ENCODE measurements around the gene STRADA. TPM values are rescaled to one million over a fixed set of nuclear protein-coding genes. Genes with fewer than 3 reads are reported as not detected.

The STRADA gene
- total RNA-seq (2013; cell fraction: nucleolus; rRNA removed): 194 and 198 TPM in 2 replicates
- total RNA-seq (2014; rRNA removed) (28.6 and 33.2 TPM in 2 replicates), total RNA-seq (2014; rRNA removed; fragmentation: Illumina TruSeq; extraction: Trizol) (30.8 and 32.8 TPM in 2 replicates), total RNA-seq (2021) (40.0 and 45.3 TPM in 2 replicates), polyA plus RNA-seq (2011; rRNA removed) (43.0 and 50.5 TPM in 2 replicates), polyA plus RNA-seq (2014; fragmentation: Illumina TruSeq; extraction: Trizol) (49.5 and 51.2 TPM in 2 replicates), polyA plus RNA-seq (2014; fragmentation: Nextera tagmentation; extraction: Ambion mirVana) (10 to 100 TPM; 13.3 to 15.6 TPM), polyA plus RNA-seq (2014; rRNA removed) (39.7 and 42.7 TPM in 2 replicates), polyA plus RNA-seq (2016; fragmentation: Nextera tagmentation; extraction: Ambion mirVana) (10 to 100 TPM; 50.0 to 54.1 TPM), polyA minus RNA-seq (2011; rRNA and poly(A)+ RNA removed) (38.4 and 42.4 TPM in 2 replicates), Bru-seq, nascent RNA (percentile 65 among the genes with signal in this experiment), BruChase-seq, experiment 1, labeled RNA remaining after a 6-hour chase (percentile 78 among the genes with signal in this experiment), BruChase-seq, experiment 2, labeled RNA remaining after a 2-hour chase (percentile 75 among the genes with signal in this experiment)
- 35.0 TPM for polyA plus RNA-seq (2011; ENCODE audit: low read depth)
- 39.3 and 41.7 TPM in 2 replicates for polyA plus RNA-seq (2011; cell fraction: cytosol; rRNA removed)
- polyA plus RNA-seq (2011; cell fraction: nucleus; rRNA removed): 88.9 and 97.6 TPM in 2 replicates
- 38.9 and 44.0 TPM in 2 replicates for polyA plus RNA-seq (2012)
- polyA minus RNA-seq (2011; cell fraction: cytosol; rRNA and poly(A)+ RNA removed): 9.0 and 20.6 TPM in 2 replicates
- 27.2 and 43.3 TPM in 2 replicates for polyA minus RNA-seq (2011; cell fraction: nucleus; rRNA and poly(A)+ RNA removed)
- long read RNA-seq, experiment 1, partial matches to known transcripts: 0 of 14 reads
- long read RNA-seq, experiment 1, other reads (novel, unspliced or antisense): 2 of 14 reads
- long read RNA-seq, experiment 2, transcript STRADA-208 (2 exons, 2,788 nt): major isoform, 7 of 18 reads
- long read RNA-seq, experiment 2, partial matches to known transcripts: 2 of 18 reads
- long read RNA-seq, experiment 2, other reads (novel, unspliced or antisense): 2 of 18 reads

- in situ Hi-C loops (cut with MboI): no loop called here
- CTCF ChIA-PET: interaction anchor here (0.8 to 2.0 kb wide), 12 partner anchors 16 to 130 kb away, joined by 3 to 11 read pairs (median 5); partner anchors contain the start of genes CCDC47, DDX42 and LIMD2
- TF ChIP-seq MEF2A (IDR thresholded peaks at IDR 0.05; ENCODE audit: insufficient read depth, low read depth, low read length) (0 out of 2 replicates have a peak, but pooled peaks have one; percentile 33), BCL3 (IDR thresholded peaks at IDR 0.05; ENCODE audit: borderline replicate concordance, insufficient read depth, low read depth, low read length, poor library complexity, severe bottlenecking) (peak; percentile 90), ZNF384 (IDR thresholded peaks at IDR 0.05; ENCODE audit: borderline replicate concordance, low read depth, low read length) (no peak), TARDBP (IDR thresholded peaks at IDR 0.05; ENCODE audit: borderline replicate concordance) (no peak), ATF3 (IDR thresholded peaks at IDR 0.05; ENCODE audit: borderline replicate concordance, extremely low read depth, low read depth, low read length) (no peak), IRF5 (IDR thresholded peaks at IDR 0.05; ENCODE audit: borderline replicate concordance) (peak; percentile 70), GATAD2B (conservative IDR thresholded peaks at IDR 0.05; ENCODE audit: low read depth) (peak; percentile 76), SUPT20H (IDR thresholded peaks at IDR 0.05; ENCODE audit: borderline replicate concordance, control insufficient read depth, low read depth, low read length) (no peak), RAD21 (IDR thresholded peaks at IDR 0.05; ENCODE audit: insufficient read depth, low read depth, low read length) (no peak), NR2F1 (conservative IDR thresholded peaks at IDR 0.05) (0 out of 2 replicates have a peak, but pooled peaks have one; percentile 7), MYC (IDR thresholded peaks at IDR 0.05; ENCODE audit: insufficient read depth, insufficient read length, insufficient replicate concordance, low read length, severe bottlenecking) (no peak), ZZZ3 (IDR thresholded peaks at IDR 0.05; ENCODE audit: control insufficient read depth, insufficient read length, low read depth) (no peak), SMC3 (IDR thresholded peaks at IDR 0.05; ENCODE audit: borderline replicate concordance, low read length) (no peak), BMI1 (IDR thresholded peaks at IDR 0.05; ENCODE audit: borderline replicate concordance) (no peak)
These were observed at the start of gene STRADA for GRCh38 chr17:63741408-63742173. Gene STRADA, minus strand, starts transcription at chr17:63741799. Its CDS starts 13,430 bp downstream, at chr17:63728369.

More at GRCh38 chr17:63741408-63742173, at the start of gene STRADA:
- no TSS peak for BruUV-seq (replicated peaks)
- intact Hi-C loops (cut with micrococcal nuclease; ENCODE audit: unreplicated experiment): loop anchor here (1.0 to 2.0 kb wide), 3 partner anchors 32 to 101 kb away; partner anchors contain the start of genes CCDC47 and SMARCD2
- peak within 1 kb of the TSS; percentile 97 for H3K27ac ChIP-seq (ENCODE audit: control insufficient read depth, insufficient read depth)
- no peaks in the 10 kb centered on the region for H4K20me1 ChIP-seq (ENCODE audit: control insufficient read depth, insufficient read depth)
- H3K9ac ChIP-seq (ENCODE audit: control insufficient read depth, insufficient read depth, low read length): peak within 1 kb of the TSS; percentile 97
- FAIRE-seq (peak; percentile 95), ATAC-seq (peak; percentile 90), DNase-seq (ENCODE audit: low read depth, low spot score) (peak; percentile 95)
- peak within 1 kb of the TSS; percentile 84 for H3K4me2 ChIP-seq (ENCODE audit: control insufficient read depth, insufficient read depth)
- H2AFZ ChIP-seq (ENCODE audit: control insufficient read depth, low read depth, low read length): peak within 1 kb of the TSS; percentile 80
- no peaks in the 10 kb centered on the region for H3K27me3 ChIP-seq (replicated peaks in 1 of 2; ENCODE audit: control insufficient read depth in 2 of 2, insufficient read depth in 2 of 2, low read length in 1 of 2)
- under 1% methylated on average over 61 of the region's 61 CpGs for WGBS (ENCODE audit: insufficient coverage, insufficient replicate concordance, low lambda C conversion rate, missing lambda C conversion rate)
- ChIA-PET RAD21 (ENCODE audit: unreplicated experiment) (interaction anchor here (0.7 to 1.6 kb wide), 13 partner anchors 25 to 190 kb away, joined by 3 to 24 read pairs (median 4); partner anchors contain the start of genes CCDC47, DDX42, LIMD2 and MAP3K3), POLR2A (interaction anchor here (0.6 to 3.2 kb wide), 24 partner anchors 9 to 765 kb away, joined by 3 to 49 read pairs (median 4); partner anchors contain the start of genes CCDC47, CEP95, DDX42 and LIMD2), SMC1A (ENCODE audit: uncharacterized antibody, unreplicated experiment) (interaction anchor here (0.9 to 1.8 kb wide), 21 partner anchors 9 to 191 kb away, joined by 3 to 11 read pairs (median 4); partner anchors contain the start of genes CCDC47, DDX42 and FTSJ3)
- H3K4me1 ChIP-seq (ENCODE audit: control insufficient read depth, insufficient read depth, low read length): peaks cover 11% of the 10 kb centered on the region
- no peaks in the 10 kb centered on the region for H3K9me3 ChIP-seq (replicated peaks; ENCODE audit: control insufficient read depth, insufficient read depth, low read length)
- H3K36me3 ChIP-seq (ENCODE audit: control insufficient read depth in 2 of 2, insufficient read depth in 2 of 2, low read length in 1 of 2): peaks cover 3 to 8% of the 10 kb centered on the region in 2 experiments; a peak in 2 of 4 replicates
- peaks cover 21% of the 10 kb centered on the region for H3K79me2 ChIP-seq (ENCODE audit: control insufficient read depth, insufficient read depth, low read length)
- peak within 1 kb of the TSS; percentile 96 for H3K4me3 ChIP-seq
